Ishikawa (cell line): ENCODE measurements around the gene OR5B21.

Source experiments
- CREB1 ChIP-seq: IDR thresholded peaks from 2 replicates; pipeline ENCODE4 v1.6.1; 2012; ENCODE audit warnings: low read depth
- EP300 ChIP-seq: IDR thresholded peaks from 2 replicates; pipeline ENCODE4 v1.6.1; 2012; ENCODE audit warnings: borderline replicate concordance
- FOXM1 ChIP-seq: IDR thresholded peaks from 2 replicates; pipeline ENCODE4 v1.6.1; 2012; ENCODE audit warnings: low read depth, borderline replicate concordance
- NFIC ChIP-seq: IDR thresholded peaks from 2 replicates; pipeline ENCODE4 v1.6.1; 2012
- RAD21 ChIP-seq: IDR thresholded peaks from 2 replicates; pipeline ENCODE4 v1.6.1; 2012; ENCODE audit warnings: low read depth
- REST ChIP-seq: IDR thresholded peaks from 2 replicates; pipeline ENCODE4 v1.6.1; 2012; ENCODE audit warnings: low read depth, mild to moderate bottlenecking
- TAF1 ChIP-seq: IDR thresholded peaks from 2 replicates; pipeline ENCODE4 v1.6.1; 2012; ENCODE audit warnings: low read depth, mild to moderate bottlenecking
- TCF12 ChIP-seq: IDR thresholded peaks from 2 replicates; pipeline ENCODE4 v1.6.1; 2012; ENCODE audit warnings: low read depth
- TEAD4 ChIP-seq: IDR thresholded peaks from 2 replicates; pipeline ENCODE4 v1.6.1; 2012
- USF1 ChIP-seq: IDR thresholded peaks from 2 replicates; pipeline ENCODE4 v1.6.1; 2012
- YY1 ChIP-seq: IDR thresholded peaks from 2 replicates; pipeline ENCODE4 v1.6.1; 2012; ENCODE audit warnings: low read depth

GRCh38 chr11:58495906-58496305, 12.0 kb downstream of the OR5B21 start:
- TF ChIP-seq YY1, result no peak
- TF ChIP-seq RAD21, result no peak
- no peak for TF ChIP-seq EP300
- TF ChIP-seq TEAD4, result no peak
- TF ChIP-seq USF1, result no peak
- no peak for TF ChIP-seq TCF12
- TF ChIP-seq REST, result no peak
- TF ChIP-seq NFIC, result no peak
- TF ChIP-seq TAF1, result no peak
- no peak for TF ChIP-seq CREB1
- TF ChIP-seq FOXM1, result no peak
